H1 (cell line): ENCODE measurements around the gene SEZ6. TPM values are rescaled to one million over a fixed set of nuclear protein-coding genes. Genes with fewer than 3 reads are reported as not detected.

Experiments
- CTCF ChIA-PET: fragments of 300-600 bp; sonication (Branson Sonifier 250); formaldehyde crosslinking; loops from one replicate; lab custom pipeline; 2021; ENCODE audit not compliant: partially characterized antibody; lab: Charles Lee
- POLR2A ChIA-PET: fragments of 300-600 bp; sonication (Branson Sonifier 250); formaldehyde crosslinking; loops from one replicate; lab custom pipeline; 2021; ENCODE audit warnings: inconsistent platforms; ENCODE audit not compliant: partially characterized antibody; lab: Charles Lee
- DNase-seq, 2 experiments: peaks; one replicate each; pipeline versions ENCODE4 v3.0.0 to v3.0.0-alpha.2; 2010 to 2022; ENCODE audit warnings: low spot score in 2 of 2, low read depth in 1 of 2, mixed read lengths in 1 of 2
- FAIRE-seq: peaks from 2 replicates; lab custom pipeline; 2011; peaks lifted over from hg19 to GRCh38; lab: Jason Lieb, UNC
- H2AFZ ChIP-seq: 2 replicates; pipeline ENCODE4 v1.8.1; 2012; ENCODE audit warnings: low read length, inconsistent platforms
- H2AK5ac ChIP-seq: 2 replicates; pipeline ENCODE4 v1.6.1; 2013; ENCODE audit warnings: low read depth, low read length
- H2BK120ac ChIP-seq: replicated peaks from 2 replicates; pipeline ENCODE3; 2013; ENCODE audit warnings: low read depth, low read length, inconsistent platforms
- H2BK12ac ChIP-seq: 2 replicates; pipeline ENCODE4 v1.6.1; 2013; ENCODE audit warnings: low read depth, low read length
- H2BK15ac ChIP-seq: 2 replicates; pipeline ENCODE4 v1.6.1; 2013; ENCODE audit warnings: low read length
- H2BK20ac ChIP-seq: 2 replicates; pipeline ENCODE4 v1.6.1; 2013; ENCODE audit warnings: low read length
- H2BK5ac ChIP-seq: 2 replicates; pipeline ENCODE4 v1.6.1; 2013; ENCODE audit warnings: low read depth, low read length
- H3K14ac ChIP-seq: 2 replicates; pipeline ENCODE4 v1.6.1; 2013; ENCODE audit warnings: inconsistent platforms; ENCODE audit not compliant: insufficient read length
- H3K18ac ChIP-seq: 2 replicates; pipeline ENCODE4 v1.6.1; 2013; ENCODE audit warnings: low read length; ENCODE audit errors: extremely low read depth
- H3K23ac ChIP-seq: 2 replicates; pipeline ENCODE4 v1.6.1; 2013; ENCODE audit warnings: inconsistent platforms; ENCODE audit not compliant: insufficient read length
- H3K23me2 ChIP-seq: 2 replicates; pipeline ENCODE4 v1.6.1; 2013; ENCODE audit warnings: low read depth, low read length
- H3K27ac ChIP-seq: 2 replicates; pipeline ENCODE4 v1.6.1; 2011; ENCODE audit warnings: low read depth, low read length, inconsistent platforms
- H3K27me3 ChIP-seq, 4 experiments: replicated peaks in 1 of 4; 1 replicate in 1 of 4; 2 replicates in 3 of 4; pipeline versions ENCODE4 v1.6.1 to v1.8.1; 2011 to 2013; ENCODE audit warnings: low read length in 3 of 4, mild to moderate bottlenecking in 3 of 4, inconsistent platforms in 2 of 4, mixed read lengths in 2 of 4, moderate library complexity in 1 of 4; ENCODE audit not compliant: control insufficient read depth in 3 of 4, insufficient read depth in 3 of 4; ENCODE audit errors: extremely low read depth in 1 of 4
- H3K36me3 ChIP-seq, 4 experiments: 2 replicates each; pipeline versions ENCODE4 v1.6.1 to v1.8.1; 2011 to 2013; ENCODE audit warnings: mild to moderate bottlenecking in 4 of 4, low read length in 3 of 4, moderate library complexity in 2 of 4, control low read depth in 1 of 4, inconsistent platforms in 1 of 4; ENCODE audit not compliant: insufficient read depth in 4 of 4, control insufficient read depth in 2 of 4
- H3K4ac ChIP-seq: replicated peaks from 2 replicates; pipeline ENCODE3; 2013; ENCODE audit warnings: low read length, low read depth, mixed read lengths, inconsistent platforms; ENCODE audit not compliant: insufficient read length
- H3K4me1 ChIP-seq, 4 experiments: replicated peaks in 1 of 4; 1 replicate in 1 of 4; 2 replicates in 3 of 4; pipeline versions ENCODE4 v1.6.1 to v1.8.1; 2011 to 2013; ENCODE audit warnings: low read length in 3 of 4, inconsistent platforms in 2 of 4, mixed read lengths in 1 of 4; ENCODE audit not compliant: insufficient read depth in 4 of 4, control insufficient read depth in 3 of 4
- H3K4me2 ChIP-seq, 2 experiments: 2 replicates each; pipeline versions ENCODE4 v1.6.1 to v1.8.1; 2011 to 2013; ENCODE audit warnings: low read depth in 2 of 2, low read length in 2 of 2, control low read depth in 1 of 2, inconsistent platforms in 1 of 2, mild to moderate bottlenecking in 1 of 2; ENCODE audit not compliant: insufficient read depth in 1 of 2
- H3K4me3 ChIP-seq, 4 experiments: fragments of 200-600, 300-600 bp in 1 of 4; sonication (generic), shearing (Covaris generic), sonication (Bioruptor Twin) in 1 of 4; 2 replicates each; pipeline versions ENCODE4 v1.5.1 to v1.8.1; 2011 to 2016; ENCODE audit warnings: low read length in 4 of 4, low read depth in 3 of 4, control low read depth in 2 of 4, inconsistent platforms in 2 of 4, mild to moderate bottlenecking in 2 of 4, mixed read lengths in 1 of 4, moderate library complexity in 1 of 4; ENCODE audit not compliant: insufficient read depth in 2 of 4; ENCODE audit errors: extremely low read depth in 1 of 4
- H3K56ac ChIP-seq: replicated peaks from 2 replicates; pipeline ENCODE3; 2013; ENCODE audit warnings: low read depth, mild to moderate bottlenecking, mixed read lengths, low read length, inconsistent platforms; ENCODE audit not compliant: insufficient read length
- H3K79me1 ChIP-seq: 2 replicates; pipeline ENCODE4 v1.6.1; 2013; ENCODE audit warnings: low read depth, low read length, control low read depth
- H3K79me2 ChIP-seq, 2 experiments: 2 replicates each; pipeline versions ENCODE4 v1.6.1 to v1.8.1; 2012 to 2013; ENCODE audit warnings: low read length in 2 of 2, mild to moderate bottlenecking in 2 of 2, inconsistent platforms in 1 of 2; ENCODE audit not compliant: insufficient read depth in 2 of 2, control insufficient read depth in 1 of 2
- H3K9ac ChIP-seq, 4 experiments: replicated peaks in 1 of 4; 1 replicate in 1 of 4; 2 replicates in 3 of 4; pipeline versions ENCODE4 v1.6.1 to v1.8.1; 2011 to 2013; ENCODE audit warnings: low read depth in 3 of 4, low read length in 3 of 4, control low read depth in 2 of 4, mild to moderate bottlenecking in 2 of 4, moderate library complexity in 2 of 4, inconsistent platforms in 1 of 4; ENCODE audit errors: extremely low read depth in 1 of 4
- H3K9me3 ChIP-seq, 2 experiments: 2 replicates each; pipeline versions ENCODE4 v1.6.1 to v1.8.1; 2012 to 2013; ENCODE audit warnings: mild to moderate bottlenecking in 2 of 2, moderate library complexity in 2 of 2, control low read depth in 1 of 2, inconsistent platforms in 1 of 2, low read depth in 1 of 2, low read length in 1 of 2, mixed read lengths in 1 of 2; ENCODE audit not compliant: insufficient read depth in 2 of 2
- H4K20me1 ChIP-seq, 2 experiments: replicated peaks in 1 of 2; 2 replicates each; pipeline versions ENCODE3 to v1.8.1; 2011 to 2013; ENCODE audit warnings: inconsistent platforms in 2 of 2, low read length in 2 of 2, mild to moderate bottlenecking in 1 of 2; ENCODE audit not compliant: insufficient read depth in 2 of 2, control insufficient read depth in 1 of 2
- H4K5ac ChIP-seq: 2 replicates; pipeline ENCODE4 v1.6.1; 2013; ENCODE audit warnings: low read length, low read depth, mixed read lengths, inconsistent platforms; ENCODE audit not compliant: insufficient read length
- H4K8ac ChIP-seq: 2 replicates; pipeline ENCODE4 v1.8.0; 2013; ENCODE audit warnings: mild to moderate bottlenecking, moderate library complexity, low read length, inconsistent platforms; ENCODE audit not compliant: insufficient read depth; ENCODE audit errors: extremely low read depth
- H4K91ac ChIP-seq: replicated peaks from 2 replicates; pipeline ENCODE3; 2013; ENCODE audit warnings: low read length, mixed read lengths, inconsistent platforms; ENCODE audit not compliant: insufficient read length
- CBX5 ChIP-seq: fragments of 300-800, 300-1000 bp; sonication (generic); IDR thresholded peaks from 2 replicates; pipeline ENCODE4 v1.7.1; 2016; ENCODE audit warnings: antibody characterized with exemption, low read length, low read depth
- GABPA ChIP-seq: IDR thresholded peaks from 2 replicates; pipeline ENCODE4 v1.6.1; 2011; ENCODE audit warnings: mild to moderate bottlenecking, low read length, moderate library complexity, borderline replicate concordance; ENCODE audit not compliant: insufficient read depth
- POLR2A ChIP-seq, 2 experiments: IDR thresholded peaks; 1 replicate in 1 of 2; 2 replicates in 1 of 2; pipeline ENCODE4 v1.6.1; 2011; ENCODE audit warnings: low read depth in 2 of 2, low read length in 2 of 2, mild to moderate bottlenecking in 2 of 2; ENCODE audit errors: control extremely low read depth in 1 of 2
- RFX5 ChIP-seq: IDR thresholded peaks from 2 replicates; pipeline ENCODE4 v1.6.1; 2011; ENCODE audit warnings: low read depth, low read length, improper control_type of control experiment, borderline replicate concordance
- RXRA ChIP-seq: IDR thresholded peaks from 2 replicates; pipeline ENCODE4 v1.6.1; 2011; ENCODE audit warnings: low read depth, mild to moderate bottlenecking, low read length, moderate library complexity; ENCODE audit not compliant: insufficient read depth
- SP4 ChIP-seq: IDR thresholded peaks from 2 replicates; pipeline ENCODE4 v1.6.1; 2012; ENCODE audit warnings: low read length, inconsistent platforms
- SRF ChIP-seq: IDR thresholded peaks from 2 replicates; pipeline ENCODE4 v1.6.1; 2011; ENCODE audit warnings: mild to moderate bottlenecking, low read depth, low read length, moderate library complexity
- ZNF274 ChIP-seq: IDR thresholded peaks from 2 replicates; pipeline ENCODE4 v1.7.0; 2012; ENCODE audit warnings: low read length, borderline replicate concordance; ENCODE audit errors: extremely low read depth
- WGBS, 2 experiments: shearing (Covaris generic) in 1 of 2; methylation state at CpG; one replicate each; pipeline versions ENCODE4 v1.1.6 to v1.1.7; 2013 to 2015; ENCODE audit warnings: low lambda C conversion rate in 2 of 2, mixed read lengths in 2 of 2, inconsistent platforms in 1 of 2, low coverage in 1 of 2, missing lambda C conversion rate in 1 of 2; ENCODE audit not compliant: insufficient replicate concordance in 2 of 2, insufficient coverage in 1 of 2, insufficient read length in 1 of 2; ENCODE audit errors: extremely low coverage in 1 of 2, missing lambda C conversion rate in 1 of 2; 5-methylcytosine and 5-hydroxymethylcytosine counted together
- polyA plus RNA-seq, 7 experiments: library from polyadenylated mRNA; depleted of rRNA in 3 of 7; stranded (reverse) in 5 of 7; unstranded in 2 of 7; fragments of >200 nt in 5 of 7; fragments of 200-250 nt in 2 of 7; gene quantifications; 1 replicate in 5 of 7; 2 replicates in 1 of 7; 4 replicates in 1 of 7; pipeline versions ENCODE4 v1.2.1 to v1.2.3, GENCODE V29; 2011 to 2013; ENCODE audit warnings: missing spikeins in 2 of 7, mixed read lengths in 2 of 7
- total RNA-seq: library from RNA; stranded (reverse); fragmentation: NEBNext Ultra II Directional; extraction: Animal tissue kit (Norgen Biotek cat#: 25700); gene quantifications from 2 replicates; pipeline ENCODE4 v1.2.1, GENCODE V29; 2021

SEZ6 gene
- total and polyA plus RNA-seq, 2 of the 8 experiments (the other 6 are each of a cell fraction or from before 2014, with no cell fraction given), result 6.9 to 16.1 TPM

GRCh38 chr17:29021226-29021625, 15.4 kb upstream of the SEZ6 start:
- no peaks in the 10 kb centered on the region for H3K9me3 ChIP-seq
- no peaks in the 10 kb centered on the region for H4K20me1 ChIP-seq
- no peak overlapping the region for H3K4ac ChIP-seq
- H4K91ac ChIP-seq, result no peak overlapping the region
- H3K36me3 ChIP-seq, result no peaks in the 10 kb centered on the region
- H3K79me2 ChIP-seq, result no peaks in the 10 kb centered on the region
- no peak overlapping the region for H2AFZ ChIP-seq
- H3K56ac ChIP-seq, result no peak overlapping the region
- DNase-seq, result no peak
- CTCF ChIA-PET, result interaction anchor here (1.1 to 9.0 kb wide), 5 partner anchors 17 to 94 kb away, joined by 3 to 105 read pairs (median 13); no protein-coding TSS in a partner anchor
- H2BK12ac ChIP-seq, result no peak overlapping the region; the same call in 1 of the 2 replicates
- H3K9ac ChIP-seq, result no peak overlapping the region
- H3K4me3 ChIP-seq, result no peak overlapping the region
- no peaks in the 10 kb centered on the region for H3K23me2 ChIP-seq
- no peak overlapping the region for H4K5ac ChIP-seq
- H3K23ac ChIP-seq, result no peak overlapping the region
- no peak overlapping the region for H2BK5ac ChIP-seq
- H3K79me1 ChIP-seq, result no peaks in the 10 kb centered on the region
- H3K4me2 ChIP-seq, result no peak overlapping the region
- no peak overlapping the region; the same call in 1 of the 2 replicates for H2AK5ac ChIP-seq
- 95% methylated on average over 7 of the region's 7 CpGs; no CpG with 5 or more reads in 1 of the 2 experiments for WGBS, 2 experiments
- H3K4me1 ChIP-seq, result peaks cover 20 to 37% (median 31%) of the 10 kb centered on the region in 4 experiments
- H2BK15ac ChIP-seq, result no peak overlapping the region
- H2BK20ac ChIP-seq, result no peak overlapping the region
- no peak overlapping the region for H3K27ac ChIP-seq
- no peak overlapping the region for H4K8ac ChIP-seq
- POLR2A ChIA-PET, result interaction anchor here (3.8 to 4.7 kb wide), 2 partner anchors 12 to 16 kb away, joined by 21 to 47 read pairs; partner anchors contain the start of gene SEZ6
- H3K27me3 ChIP-seq, result peaks cover 0 to 3% (median 0%) of the 10 kb centered on the region in 4 experiments; a peak in 3 of 7 replicates
- H3K14ac ChIP-seq, result no peak overlapping the region
- no peak overlapping the region for H2BK120ac ChIP-seq
- H3K18ac ChIP-seq, result no peak overlapping the region
- no peak for FAIRE-seq
- no peak for TF ChIP-seq POLR2A (IDR thresholded peaks at IDR 0.05; ENCODE audit: control extremely low read depth in 1 of 2, low read depth in 2 of 2, low read length in 2 of 2)
- TF ChIP-seq GABPA, result no peak
- TF ChIP-seq SP4, result no peak
- TF ChIP-seq ZNF274, result no peak
- no peak for TF ChIP-seq SRF
- TF ChIP-seq RXRA, result no peak
- no peak for TF ChIP-seq RFX5
- no peak for TF ChIP-seq CBX5
